ENCODE data around the gene PDE4B.

DNA sequence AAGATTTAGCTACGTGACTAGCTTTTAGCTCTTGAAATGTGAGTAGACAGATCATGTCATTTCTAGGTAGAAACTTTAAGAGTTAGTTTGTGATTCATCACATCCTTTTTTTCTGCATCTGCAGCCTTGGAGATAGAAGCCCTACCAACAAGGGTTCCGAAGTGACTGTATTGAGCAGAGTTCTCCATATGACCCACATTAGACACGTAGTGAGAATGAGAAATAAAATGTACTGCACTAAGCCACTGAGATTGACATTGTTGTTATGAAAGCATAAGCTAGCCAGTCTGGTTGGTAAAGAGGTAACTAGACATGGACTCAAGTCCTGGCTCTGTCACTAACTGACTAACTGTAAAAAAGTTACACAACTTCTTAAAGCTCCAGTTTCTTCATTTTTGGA is 296.1 kb downstream of the PDE4B start:
- no peak for TF ChIP-seq CREM (IDR thresholded peaks at IDR 0.05; ENCODE audit: low read depth)
- no peak for TF ChIP-seq BCL11A (IDR thresholded peaks at IDR 0.05; ENCODE audit: low read depth, low read length)
- TF ChIP-seq ETV6 (conservative IDR thresholded peaks at IDR 0.05 in 1 of 2, IDR thresholded peaks at IDR 0.05 in 1 of 2; ENCODE audit: borderline replicate concordance in 1 of 2, low read depth in 1 of 2): no peak
- TF ChIP-seq, protein P1, sequence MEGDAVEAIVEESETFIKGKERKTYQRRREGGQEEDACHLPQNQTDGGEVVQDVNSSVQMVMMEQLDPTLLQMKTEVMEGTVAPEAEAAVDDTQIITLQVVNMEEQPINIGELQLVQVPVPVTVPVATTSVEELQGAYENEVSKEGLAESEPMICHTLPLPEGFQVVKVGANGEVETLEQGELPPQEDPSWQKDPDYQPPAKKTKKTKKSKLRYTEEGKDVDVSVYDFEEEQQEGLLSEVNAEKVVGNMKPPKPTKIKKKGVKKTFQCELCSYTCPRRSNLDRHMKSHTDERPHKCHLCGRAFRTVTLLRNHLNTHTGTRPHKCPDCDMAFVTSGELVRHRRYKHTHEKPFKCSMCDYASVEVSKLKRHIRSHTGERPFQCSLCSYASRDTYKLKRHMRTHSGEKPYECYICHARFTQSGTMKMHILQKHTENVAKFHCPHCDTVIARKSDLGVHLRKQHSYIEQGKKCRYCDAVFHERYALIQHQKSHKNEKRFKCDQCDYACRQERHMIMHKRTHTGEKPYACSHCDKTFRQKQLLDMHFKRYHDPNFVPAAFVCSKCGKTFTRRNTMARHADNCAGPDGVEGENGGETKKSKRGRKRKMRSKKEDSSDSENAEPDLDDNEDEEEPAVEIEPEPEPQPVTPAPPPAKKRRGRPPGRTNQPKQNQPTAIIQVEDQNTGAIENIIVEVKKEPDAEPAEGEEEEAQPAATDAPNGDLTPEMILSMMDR (IDR thresholded peaks at IDR 0.05 in 2 of 3, conservative IDR thresholded peaks at IDR 0.05 in 1 of 3; ENCODE audit: control insufficient read depth in 2 of 3, extremely low read depth in 1 of 3, insufficient read depth in 1 of 3, low read depth in 3 of 3, low read length in 3 of 3): no peak
- TF ChIP-seq, protein P2, sequence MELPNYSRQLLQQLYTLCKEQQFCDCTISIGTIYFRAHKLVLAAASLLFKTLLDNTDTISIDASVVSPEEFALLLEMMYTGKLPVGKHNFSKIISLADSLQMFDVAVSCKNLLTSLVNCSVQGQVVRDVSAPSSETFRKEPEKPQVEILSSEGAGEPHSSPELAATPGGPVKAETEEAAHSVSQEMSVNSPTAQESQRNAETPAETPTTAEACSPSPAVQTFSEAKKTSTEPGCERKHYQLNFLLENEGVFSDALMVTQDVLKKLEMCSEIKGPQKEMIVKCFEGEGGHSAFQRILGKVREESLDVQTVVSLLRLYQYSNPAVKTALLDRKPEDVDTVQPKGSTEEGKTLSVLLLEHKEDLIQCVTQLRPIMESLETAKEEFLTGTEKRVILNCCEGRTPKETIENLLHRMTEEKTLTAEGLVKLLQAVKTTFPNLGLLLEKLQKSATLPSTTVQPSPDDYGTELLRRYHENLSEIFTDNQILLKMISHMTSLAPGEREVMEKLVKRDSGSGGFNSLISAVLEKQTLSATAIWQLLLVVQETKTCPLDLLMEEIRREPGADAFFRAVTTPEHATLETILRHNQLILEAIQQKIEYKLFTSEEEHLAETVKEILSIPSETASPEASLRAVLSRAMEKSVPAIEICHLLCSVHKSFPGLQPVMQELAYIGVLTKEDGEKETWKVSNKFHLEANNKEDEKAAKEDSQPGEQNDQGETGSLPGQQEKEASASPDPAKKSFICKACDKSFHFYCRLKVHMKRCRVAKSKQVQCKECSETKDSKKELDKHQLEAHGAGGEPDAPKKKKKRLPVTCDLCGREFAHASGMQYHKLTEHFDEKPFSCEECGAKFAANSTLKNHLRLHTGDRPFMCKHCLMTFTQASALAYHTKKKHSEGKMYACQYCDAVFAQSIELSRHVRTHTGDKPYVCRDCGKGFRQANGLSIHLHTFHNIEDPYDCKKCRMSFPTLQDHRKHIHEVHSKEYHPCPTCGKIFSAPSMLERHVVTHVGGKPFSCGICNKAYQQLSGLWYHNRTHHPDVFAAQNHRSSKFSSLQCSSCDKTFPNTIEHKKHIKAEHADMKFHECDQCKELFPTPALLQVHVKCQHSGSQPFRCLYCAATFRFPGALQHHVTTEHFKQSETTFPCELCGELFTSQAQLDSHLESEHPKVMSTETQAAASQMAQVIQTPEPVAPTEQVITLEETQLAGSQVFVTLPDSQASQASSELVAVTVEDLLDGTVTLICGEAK (IDR thresholded peaks at IDR 0.05; ENCODE audit: borderline replicate concordance): no peak
- no peak for TF ChIP-seq NR2C2 (IDR thresholded peaks at IDR 0.05; ENCODE audit: borderline replicate concordance, control insufficient read depth, insufficient read length, low read depth)
- TF ChIP-seq TARDBP (IDR thresholded peaks at IDR 0.05; ENCODE audit: borderline replicate concordance): no peak
- TF ChIP-seq, protein P3, sequence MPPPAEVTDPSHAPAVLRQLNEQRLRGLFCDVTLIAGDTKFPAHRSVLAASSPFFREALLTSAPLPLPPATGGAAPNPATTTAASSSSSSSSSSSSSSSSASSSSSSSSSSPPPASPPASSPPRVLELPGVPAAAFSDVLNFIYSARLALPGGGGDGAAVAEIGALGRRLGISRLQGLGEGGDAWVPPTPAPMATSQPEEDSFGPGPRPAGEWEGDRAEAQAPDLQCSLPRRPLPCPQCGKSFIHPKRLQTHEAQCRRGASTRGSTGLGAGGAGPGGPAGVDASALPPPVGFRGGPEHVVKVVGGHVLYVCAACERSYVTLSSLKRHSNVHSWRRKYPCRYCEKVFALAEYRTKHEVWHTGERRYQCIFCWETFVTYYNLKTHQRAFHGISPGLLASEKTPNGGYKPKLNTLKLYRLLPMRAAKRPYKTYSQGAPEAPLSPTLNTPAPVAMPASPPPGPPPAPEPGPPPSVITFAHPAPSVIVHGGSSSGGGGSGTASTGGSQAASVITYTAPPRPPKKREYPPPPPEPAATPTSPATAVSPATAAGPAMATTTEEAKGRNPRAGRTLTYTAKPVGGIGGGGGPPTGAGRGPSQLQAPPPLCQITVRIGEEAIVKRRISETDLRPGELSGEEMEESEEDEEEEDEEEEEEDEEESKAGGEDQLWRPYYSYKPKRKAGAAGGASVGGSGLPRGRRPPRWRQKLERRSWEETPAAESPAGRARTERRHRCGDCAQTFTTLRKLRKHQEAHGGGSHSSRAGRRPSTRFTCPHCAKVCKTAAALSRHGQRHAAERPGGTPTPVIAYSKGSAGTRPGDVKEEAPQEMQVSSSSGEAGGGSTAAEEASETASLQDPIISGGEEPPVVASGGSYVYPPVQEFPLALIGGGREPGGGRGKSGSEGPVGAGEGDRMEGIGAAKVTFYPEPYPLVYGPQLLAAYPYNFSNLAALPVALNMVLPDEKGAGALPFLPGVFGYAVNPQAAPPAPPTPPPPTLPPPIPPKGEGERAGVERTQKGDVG (CRISPR knock-in tag; IDR thresholded peaks at IDR 0.05): no peak

All from GM12878 (cell line).